ENCODE data around the gene PUSL1. TPM values are rescaled to one million over a fixed set of nuclear protein-coding genes. Genes with fewer than 3 reads are reported as not detected.

PUSL1 gene, protein sequence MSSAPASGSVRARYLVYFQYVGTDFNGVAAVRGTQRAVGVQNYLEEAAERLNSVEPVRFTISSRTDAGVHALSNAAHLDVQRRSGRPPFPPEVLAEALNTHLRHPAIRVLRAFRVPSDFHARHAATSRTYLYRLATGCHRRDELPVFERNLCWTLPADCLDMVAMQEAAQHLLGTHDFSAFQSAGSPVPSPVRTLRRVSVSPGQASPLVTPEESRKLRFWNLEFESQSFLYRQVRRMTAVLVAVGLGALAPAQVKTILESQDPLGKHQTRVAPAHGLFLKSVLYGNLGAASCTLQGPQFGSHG
- 10.6 TPM for total RNA-seq
- long read RNA-seq, transcript PUSL1-201 (8 exons, 1,287 nt): major isoform, 6 of 16 reads
- long read RNA-seq, partial matches to known transcripts: 4 of 16 reads
- long read RNA-seq, other reads (novel, unspliced or antisense): 6 of 16 reads

DNA sequence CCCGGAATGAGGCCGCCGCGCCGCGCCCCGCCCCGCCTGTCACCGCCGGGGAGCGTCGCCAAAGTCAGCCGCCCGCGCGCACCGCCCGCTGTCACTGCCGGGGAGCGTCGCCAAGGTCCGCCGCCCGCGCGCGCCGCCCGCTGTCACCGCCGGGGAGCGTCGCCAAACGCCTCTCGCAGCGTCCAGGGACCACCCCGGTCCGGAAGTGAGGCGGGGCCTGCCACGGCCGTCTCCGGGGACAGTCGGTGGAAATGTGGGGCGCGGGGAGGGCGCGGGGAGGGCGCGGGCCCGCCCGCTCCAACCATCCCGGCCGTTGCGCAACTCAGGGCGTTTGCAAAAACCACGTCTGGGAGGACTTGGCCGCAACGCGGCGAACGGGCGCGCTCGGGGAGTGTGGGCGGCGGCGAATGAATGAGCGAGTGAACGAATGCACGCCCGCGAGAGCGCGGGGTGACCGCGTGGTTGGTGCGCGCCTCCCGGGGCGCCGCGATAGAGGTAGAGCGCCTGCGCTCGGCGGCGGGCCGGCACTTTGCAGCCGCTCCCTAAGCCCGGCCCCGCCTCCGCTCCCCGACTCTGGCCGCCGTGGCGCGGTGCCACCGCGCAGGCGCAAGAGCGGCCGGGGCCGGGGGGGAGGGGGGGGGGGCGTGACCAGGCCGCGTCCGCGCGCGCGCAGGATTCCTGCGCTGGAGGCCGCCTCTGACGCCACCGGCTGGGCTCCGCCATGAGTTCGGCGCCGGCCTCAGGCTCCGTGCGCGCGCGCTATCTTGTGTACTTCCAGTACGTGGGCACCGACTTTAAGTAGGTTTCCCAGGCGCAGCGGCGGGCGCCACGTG lies at the start of gene PUSL1, which contains the start of gene ACAP3:
PUSL1 (plus strand) TSS at position 675 of the 833 bp plus-strand sequence; CDS start at position 722, 47 bp downstream.
ACAP3 (minus strand) TSS at position 8 of the 833 bp plus-strand sequence. CDS start 115 bp downstream, outside the sequence.
- intact Hi-C loops (cut with DNase I): no loop called here
- ATAC-seq (ENCODE audit: poor library complexity) (peak; percentile 79), DNase-seq (peak; percentile 94)

DNA sequence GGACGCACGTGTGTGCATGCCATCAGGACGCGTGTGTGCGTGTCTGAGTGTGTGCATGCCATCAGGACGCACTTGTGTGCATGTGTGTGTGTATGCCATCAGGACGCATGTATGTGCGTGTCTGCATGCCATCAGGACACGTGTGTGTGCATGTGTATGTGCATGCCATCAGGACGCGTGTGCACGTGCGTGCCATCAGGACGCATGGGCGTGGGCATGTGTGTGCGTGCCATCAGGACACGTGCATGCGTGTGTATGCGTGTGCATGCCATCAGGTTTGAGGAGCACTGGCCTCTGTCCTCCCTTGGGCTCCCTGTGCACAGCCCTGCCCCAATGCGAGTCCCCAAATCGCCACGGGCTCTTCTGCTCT lies 49.3 kb upstream of the PUSL1 start:
- intact Hi-C loops (cut with DNase I): no loop called here
- no peak for ATAC-seq (ENCODE audit: poor library complexity)
- no peak for DNase-seq

- ATAC-seq (ENCODE audit: poor library complexity): no peak
- no peak for DNase-seq
- intact Hi-C loops (cut with DNase I): no loop called here
These were observed 48.9 kb upstream of the PUSL1 start for GRCh38 chr1:1259540-1259939.

GRCh38 chr1:1259951-1260600 lies 48.3 kb upstream of the PUSL1 start:
- intact Hi-C loops (cut with DNase I): no loop called here
- ATAC-seq (ENCODE audit: poor library complexity) (peak; percentile 66), DNase-seq (peak; percentile 70)

- ATAC-seq (ENCODE audit: poor library complexity) (no peak), DNase-seq (no peak)
- intact Hi-C loops (cut with DNase I): no loop called here
These were observed 47.4 kb upstream of the PUSL1 start for GRCh38 chr1:1260843-1261560.

DNA sequence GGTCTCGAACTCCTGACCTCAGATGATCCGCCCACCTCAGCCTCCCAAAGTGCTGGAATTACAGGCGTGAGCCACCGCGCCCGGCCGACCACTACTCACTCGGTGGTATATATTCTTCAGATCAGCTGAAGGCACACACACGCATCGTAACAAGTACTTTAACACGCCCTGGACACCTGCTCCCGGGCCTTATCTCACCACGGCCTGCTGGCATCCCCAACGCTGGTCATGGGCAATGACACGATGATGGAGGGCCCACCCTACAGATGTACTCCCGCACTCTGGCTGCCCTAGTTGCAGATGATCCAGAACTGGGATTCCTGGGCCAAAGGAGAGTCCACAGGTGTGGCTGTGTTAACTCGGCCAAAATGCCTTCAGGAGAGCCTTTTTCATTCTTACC lies 46.3 kb upstream of the PUSL1 start:
- no peak for DNase-seq
- no peak for ATAC-seq (ENCODE audit: poor library complexity)

GRCh38 chr1:1262758-1263157 lies 45.6 kb upstream of the PUSL1 start:
- DNase-seq (no peak), ATAC-seq (ENCODE audit: poor library complexity) (no peak)
- intact Hi-C loops (cut with DNase I): no loop called here

More for the DNA sequence above, 46.3 kb upstream of the PUSL1 start:
- intact Hi-C loops (cut with DNase I): no loop called here

GRCh38 chr1:1264026-1264425 lies 44.4 kb upstream of the PUSL1 start:
- intact Hi-C loops (cut with DNase I): no loop called here
- ATAC-seq (ENCODE audit: poor library complexity) (no peak), DNase-seq (no peak)

GRCh38 chr1:1264868-1265272 lies 43.5 kb upstream of the PUSL1 start:
- no peak for ATAC-seq (ENCODE audit: poor library complexity)

DNA sequence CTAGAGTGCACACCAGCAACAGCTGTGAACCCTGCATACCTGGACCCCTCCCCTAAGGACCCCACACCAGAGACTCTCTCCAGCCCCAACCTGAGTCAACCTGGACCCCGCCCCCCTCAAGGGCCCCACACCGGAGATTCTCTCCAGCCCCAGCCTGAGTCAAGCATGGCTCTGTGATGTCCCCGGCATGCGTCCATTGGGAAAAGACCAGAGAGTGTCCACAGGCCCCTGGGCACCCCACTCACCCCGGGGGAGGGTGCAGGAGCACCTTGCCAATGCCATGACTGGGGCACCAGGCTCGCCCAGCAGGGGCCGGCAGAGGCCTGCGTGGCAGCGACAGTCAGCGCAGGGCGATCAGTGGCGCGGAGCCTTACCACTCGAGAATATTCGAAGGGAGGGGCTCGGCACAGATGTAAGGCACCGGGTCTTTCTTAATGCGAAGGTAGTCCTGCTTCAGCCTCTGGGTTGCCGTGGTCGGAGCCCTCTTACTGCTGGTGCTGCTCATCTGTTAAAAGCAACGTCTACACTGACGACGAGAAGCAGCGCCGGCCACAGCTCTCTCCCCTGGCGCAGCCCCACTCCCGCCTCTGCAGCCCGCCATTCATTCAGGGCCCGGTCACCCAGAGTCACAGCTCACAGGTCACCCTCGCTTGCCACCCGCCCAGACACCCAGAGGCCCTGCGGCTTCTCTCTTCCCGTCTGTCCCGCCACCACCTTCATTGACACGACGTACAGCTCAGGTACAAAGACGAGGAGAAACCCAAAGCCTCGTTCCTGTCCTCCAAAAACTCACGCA lies 40.7 kb upstream of the PUSL1 start:
- intact Hi-C loops (cut with DNase I): no loop called here
- ATAC-seq (ENCODE audit: poor library complexity): no peak
- DNase-seq: no peak

More at GRCh38 chr1:1264868-1265272, 43.5 kb upstream of the PUSL1 start:
- intact Hi-C loops (cut with DNase I): no loop called here
- DNase-seq: no peak

DNA sequence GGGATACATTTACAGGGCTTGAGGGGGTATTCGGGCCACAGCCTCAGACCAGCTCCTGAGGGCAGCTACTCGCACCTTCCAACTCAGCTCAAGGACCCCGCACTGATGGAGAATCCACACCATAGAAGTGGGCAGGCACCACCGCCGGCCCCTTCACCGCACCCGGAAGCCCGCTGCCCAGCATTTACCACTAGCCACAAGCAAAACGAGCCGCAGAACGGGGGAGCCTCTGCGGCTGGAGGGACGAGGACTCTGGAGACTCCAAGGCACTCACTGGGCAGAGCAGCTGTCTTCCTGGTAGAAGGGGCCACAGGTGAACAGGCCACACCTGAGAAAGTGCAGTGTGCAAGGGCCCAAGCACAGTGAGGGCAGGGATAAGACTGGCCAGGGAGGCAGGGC lies 40.1 kb upstream of the PUSL1 start:
- no peak for ATAC-seq (ENCODE audit: poor library complexity)
- no peak for DNase-seq
- intact Hi-C loops (cut with DNase I): no loop called here

DNA sequence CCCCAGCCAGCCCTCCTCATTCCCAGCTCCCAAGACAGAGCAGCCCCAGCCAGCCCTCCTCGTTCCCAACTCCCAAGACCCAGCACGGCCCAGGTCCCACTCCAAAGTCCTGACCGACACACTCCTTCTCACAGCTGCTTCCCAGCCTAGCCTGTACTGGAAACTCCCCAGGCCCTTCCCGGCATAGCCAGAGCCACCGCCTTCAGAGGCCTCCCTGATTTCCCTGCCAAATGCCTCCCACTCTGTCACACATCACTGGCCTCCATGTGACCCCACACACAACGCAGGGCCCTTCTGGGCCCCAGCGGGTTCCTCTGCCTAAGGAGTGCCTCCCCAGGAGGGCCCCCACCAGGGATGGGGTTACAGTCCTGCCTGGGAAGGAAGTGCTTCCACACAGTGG lies 37.6 kb upstream of the PUSL1 start:
- ATAC-seq (ENCODE audit: poor library complexity): no peak
- intact Hi-C loops (cut with DNase I): no loop called here
- DNase-seq: no peak

- no peak for ATAC-seq (ENCODE audit: poor library complexity)
- DNase-seq: no peak
- intact Hi-C loops (cut with DNase I): no loop called here
These were observed 35.8 kb upstream of the PUSL1 start for GRCh38 chr1:1272341-1273208.

DNA sequence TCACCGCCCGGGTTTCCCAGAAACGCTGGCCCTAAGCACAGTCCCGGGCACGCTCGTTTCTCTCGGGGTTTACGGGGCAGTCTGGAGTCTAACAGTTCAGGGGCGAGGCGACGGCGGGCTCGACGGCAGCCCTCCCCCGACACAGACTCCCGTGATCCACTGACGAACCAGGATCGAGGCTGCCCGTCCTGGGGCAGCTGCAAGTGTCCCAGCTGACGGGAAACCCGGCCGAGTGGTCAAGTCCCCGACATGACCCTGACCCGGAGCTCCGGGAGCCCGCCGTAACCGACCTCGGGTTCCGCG lies 35.2 kb upstream of the PUSL1 start:
- DNase-seq (no peak), ATAC-seq (ENCODE audit: poor library complexity) (no peak)
- intact Hi-C loops (cut with DNase I): no loop called here

- peak; percentile 96 for DNase-seq
- intact Hi-C loops (cut with DNase I): no loop called here
- peak; percentile 98 for ATAC-seq (ENCODE audit: poor library complexity)
These were observed 34.7 kb upstream of the PUSL1 start, which contains the start of gene UBE2J2 for GRCh38 chr1:1273512-1274298. UBE2J2 (minus strand) TSS chr1:1273854; CDS start chr1:1267992, 5,862 bp downstream.

DNA sequence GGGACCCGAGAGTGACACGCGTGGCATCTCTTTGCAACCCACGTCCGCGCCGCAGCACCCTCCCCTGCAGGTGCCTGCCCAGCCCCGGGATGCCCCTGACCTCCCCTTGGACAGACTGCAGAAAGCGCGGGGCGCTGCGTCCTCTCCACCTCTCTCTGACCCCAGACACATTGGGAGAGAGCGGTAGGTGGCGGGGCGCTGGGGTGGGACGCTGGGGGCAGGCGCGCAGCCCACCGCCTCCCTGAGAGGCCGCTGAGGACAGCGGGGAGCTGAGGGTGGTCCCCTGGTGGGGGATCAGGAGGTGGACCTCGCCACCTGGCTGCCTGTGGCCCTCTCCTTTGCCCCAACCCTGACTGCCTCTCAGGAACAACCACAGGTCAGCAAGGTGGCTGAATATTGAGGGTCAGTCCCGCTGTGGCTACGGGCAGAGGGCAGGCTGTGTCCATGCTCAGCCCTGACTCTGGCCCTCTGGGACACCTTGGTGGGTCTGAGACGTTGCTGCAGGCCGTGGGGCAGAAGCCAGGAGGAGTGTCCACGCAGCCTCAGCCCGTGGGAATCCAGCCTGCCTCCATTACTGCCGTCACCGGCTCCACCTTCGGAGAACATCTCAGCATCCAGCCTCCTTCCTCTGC lies 34.0 kb upstream of the PUSL1 start:
- DNase-seq (no peak), ATAC-seq (ENCODE audit: poor library complexity) (peak; percentile 2)
- intact Hi-C loops (cut with DNase I): no loop called here
